ENCODE results near the gene MORC1. TPM values are rescaled to one million over a fixed set of nuclear protein-coding genes. Genes with fewer than 3 reads are reported as not detected.

Gene MORC1
- polyA plus RNA-seq, 4 donors, result not detected

- Histone ChIP-seq H3K4me1 (ENCODE audit: control insufficient read depth in 3 of 3, insufficient read depth in 2 of 3, low read depth in 1 of 3, low read length in 2 of 3) (peaks cover 2 to 15% (median 4%) of the 10 kb centered on the region in 3 donors), H3K27ac (ENCODE audit: low read depth in 1 of 3, low read length in 2 of 3) (no peak overlapping the region), H3K27me3 (ENCODE audit: control insufficient read depth in 3 of 3, insufficient read depth in 3 of 3, low read length in 3 of 3) (no peaks in the 10 kb centered on the region), H3K9me3 (ENCODE audit: control insufficient read depth in 2 of 2, insufficient read depth in 1 of 2, low read depth in 1 of 2, low read length in 1 of 2) (peaks cover 0 to 3% of the 10 kb centered on the region in 2 donors), H3K36me3 (ENCODE audit: control insufficient read depth in 3 of 3, insufficient read depth in 2 of 3, low read depth in 1 of 3, low read length in 3 of 3) (no peaks in the 10 kb centered on the region), H3K4me3 (ENCODE audit: low read depth in 1 of 3, low read length in 3 of 3) (no peak overlapping the region)
- DNase-seq (no peak), FAIRE-seq (no peak)
Observed at GRCh38 chr3:109122690-109123089, 4.8 kb upstream of the MORC1 start.

DNA sequence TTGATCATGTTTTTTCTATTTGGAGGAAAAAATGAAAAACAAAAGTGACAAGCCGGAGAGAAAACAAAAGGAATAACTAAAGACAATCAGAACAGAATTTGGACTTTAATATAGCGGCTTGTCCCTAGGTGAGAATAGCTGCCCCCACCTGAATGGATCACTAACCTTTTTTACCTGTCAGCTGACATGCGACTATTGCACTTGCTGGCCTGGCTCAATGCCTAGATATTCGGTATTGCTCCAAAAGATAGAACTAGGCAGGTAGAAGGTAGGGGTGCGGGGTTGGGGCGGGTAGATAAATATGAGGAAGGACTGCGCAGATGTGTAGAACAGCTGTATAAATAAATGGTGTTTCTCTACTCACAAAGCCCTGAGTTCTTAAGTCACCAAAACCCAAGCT, 650 bp upstream of the MORC1 start:
- 23 to 72% (median 49%) methylated on average over 7 of the region's 7 CpGs for whole genome bisulfite sequencing, 3 donors
- DNase-seq (peak in 1 of 2 donors; percentile 27), FAIRE-seq (no peak)
- peaks cover 2 to 4% (median 3%) of the 10 kb centered on the region in 3 donors for H3K4me1 ChIP-seq (ENCODE audit: control insufficient read depth in 3 of 3, insufficient read depth in 2 of 3, low read depth in 1 of 3, low read length in 2 of 3)
- no peaks in the 10 kb centered on the region for H3K27me3 ChIP-seq (ENCODE audit: control insufficient read depth in 3 of 3, insufficient read depth in 3 of 3, low read length in 3 of 3)
- H3K9me3 ChIP-seq (ENCODE audit: control insufficient read depth in 2 of 2, insufficient read depth in 1 of 2, low read depth in 1 of 2, low read length in 1 of 2), result peaks cover 0 to 3% of the 10 kb centered on the region in 2 donors
- H3K36me3 ChIP-seq (ENCODE audit: control insufficient read depth in 3 of 3, insufficient read depth in 2 of 3, low read depth in 1 of 3, low read length in 3 of 3), result no peaks in the 10 kb centered on the region
- H3K4me3 ChIP-seq (ENCODE audit: low read depth in 1 of 3, low read length in 3 of 3), result no peak overlapping the region
- no peak overlapping the region for H3K27ac ChIP-seq (ENCODE audit: low read depth in 1 of 3, low read length in 2 of 3)

GRCh38 chr3:109116031-109116430, 1.9 kb downstream of the MORC1 start:
- no peak for DNase-seq
- FAIRE-seq, result no peak
- peaks cover 2 to 7% (median 4%) of the 10 kb centered on the region in 3 donors for H3K4me1 ChIP-seq (ENCODE audit: control insufficient read depth in 3 of 3, insufficient read depth in 2 of 3, low read depth in 1 of 3, low read length in 2 of 3)
- 65 to 91% (median 84%) methylated on average over 2 of the region's 2 CpGs for WGBS, 3 donors
- H3K36me3 ChIP-seq (ENCODE audit: control insufficient read depth in 3 of 3, insufficient read depth in 2 of 3, low read depth in 1 of 3, low read length in 3 of 3), result no peaks in the 10 kb centered on the region
- no peaks in the 10 kb centered on the region for H3K27me3 ChIP-seq (ENCODE audit: control insufficient read depth in 3 of 3, insufficient read depth in 3 of 3, low read length in 3 of 3)
- peaks cover 0 to 3% of the 10 kb centered on the region in 2 donors for H3K9me3 ChIP-seq (ENCODE audit: control insufficient read depth in 2 of 2, insufficient read depth in 1 of 2, low read depth in 1 of 2, low read length in 1 of 2)
- H3K27ac ChIP-seq (ENCODE audit: low read depth in 1 of 3, low read length in 2 of 3), result no peak overlapping the region
- H3K4me3 ChIP-seq (ENCODE audit: low read depth in 1 of 3, low read length in 3 of 3), result no peak overlapping the region

GRCh38 chr3:109115451-109115850, 2.5 kb downstream of the MORC1 start:
- Histone ChIP-seq H3K9me3 (ENCODE audit: control insufficient read depth in 2 of 2, insufficient read depth in 1 of 2, low read depth in 1 of 2, low read length in 1 of 2) (peaks cover 0 to 3% of the 10 kb centered on the region in 2 donors), H3K4me1 (ENCODE audit: control insufficient read depth in 3 of 3, insufficient read depth in 2 of 3, low read depth in 1 of 3, low read length in 2 of 3) (peaks cover 2 to 7% (median 4%) of the 10 kb centered on the region in 3 donors), H3K4me3 (ENCODE audit: low read depth in 1 of 3, low read length in 3 of 3) (no peak overlapping the region), H3K36me3 (ENCODE audit: control insufficient read depth in 3 of 3, insufficient read depth in 2 of 3, low read depth in 1 of 3, low read length in 3 of 3) (no peaks in the 10 kb centered on the region), H3K27ac (ENCODE audit: low read depth in 1 of 3, low read length in 2 of 3) (no peak overlapping the region), H3K27me3 (ENCODE audit: control insufficient read depth in 3 of 3, insufficient read depth in 3 of 3, low read length in 3 of 3) (no peaks in the 10 kb centered on the region)
- 67 to 89% (median 70%) methylated on average over 2 of the region's 2 CpGs for WGBS, 3 donors
- FAIRE-seq, result no peak
- DNase-seq, result no peak

DNA sequence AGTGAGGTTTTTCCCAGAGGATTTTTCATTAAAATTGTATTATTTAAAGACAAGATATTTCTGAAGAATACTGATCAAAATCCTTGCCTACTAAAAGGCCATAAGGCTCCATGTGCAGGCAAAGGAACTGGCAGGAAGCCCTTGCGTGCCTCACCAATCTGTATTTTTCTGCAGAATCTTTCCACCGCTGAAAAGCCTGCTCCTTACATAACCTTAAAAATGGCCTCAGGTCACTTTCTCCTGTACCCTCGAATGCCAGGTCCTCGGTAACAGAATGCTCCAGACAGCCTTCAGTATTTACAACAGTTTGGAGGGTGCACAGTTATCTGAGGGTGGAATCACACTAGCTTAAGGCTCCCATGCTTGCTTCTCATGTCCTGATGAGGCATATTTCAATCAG, 3.2 kb downstream of the MORC1 start:
- peaks cover 0 to 3% of the 10 kb centered on the region in 2 donors for H3K9me3 ChIP-seq (ENCODE audit: control insufficient read depth in 2 of 2, insufficient read depth in 1 of 2, low read depth in 1 of 2, low read length in 1 of 2)
- H3K4me3 ChIP-seq (ENCODE audit: low read depth in 1 of 3, low read length in 3 of 3), result no peak overlapping the region
- 72 to 85% (median 78%) methylated on average over 4 of the region's 4 CpGs for WGBS, 3 donors
- DNase-seq (no peak), FAIRE-seq (no peak)
- H3K27me3 ChIP-seq (ENCODE audit: control insufficient read depth in 3 of 3, insufficient read depth in 3 of 3, low read length in 3 of 3), result no peaks in the 10 kb centered on the region
- H3K4me1 ChIP-seq (ENCODE audit: control insufficient read depth in 3 of 3, insufficient read depth in 2 of 3, low read depth in 1 of 3, low read length in 2 of 3), result peaks cover 2 to 7% (median 4%) of the 10 kb centered on the region in 3 donors
- no peaks in the 10 kb centered on the region for H3K36me3 ChIP-seq (ENCODE audit: control insufficient read depth in 3 of 3, insufficient read depth in 2 of 3, low read depth in 1 of 3, low read length in 3 of 3)
- H3K27ac ChIP-seq (ENCODE audit: low read depth in 1 of 3, low read length in 2 of 3), result no peak overlapping the region

DNA sequence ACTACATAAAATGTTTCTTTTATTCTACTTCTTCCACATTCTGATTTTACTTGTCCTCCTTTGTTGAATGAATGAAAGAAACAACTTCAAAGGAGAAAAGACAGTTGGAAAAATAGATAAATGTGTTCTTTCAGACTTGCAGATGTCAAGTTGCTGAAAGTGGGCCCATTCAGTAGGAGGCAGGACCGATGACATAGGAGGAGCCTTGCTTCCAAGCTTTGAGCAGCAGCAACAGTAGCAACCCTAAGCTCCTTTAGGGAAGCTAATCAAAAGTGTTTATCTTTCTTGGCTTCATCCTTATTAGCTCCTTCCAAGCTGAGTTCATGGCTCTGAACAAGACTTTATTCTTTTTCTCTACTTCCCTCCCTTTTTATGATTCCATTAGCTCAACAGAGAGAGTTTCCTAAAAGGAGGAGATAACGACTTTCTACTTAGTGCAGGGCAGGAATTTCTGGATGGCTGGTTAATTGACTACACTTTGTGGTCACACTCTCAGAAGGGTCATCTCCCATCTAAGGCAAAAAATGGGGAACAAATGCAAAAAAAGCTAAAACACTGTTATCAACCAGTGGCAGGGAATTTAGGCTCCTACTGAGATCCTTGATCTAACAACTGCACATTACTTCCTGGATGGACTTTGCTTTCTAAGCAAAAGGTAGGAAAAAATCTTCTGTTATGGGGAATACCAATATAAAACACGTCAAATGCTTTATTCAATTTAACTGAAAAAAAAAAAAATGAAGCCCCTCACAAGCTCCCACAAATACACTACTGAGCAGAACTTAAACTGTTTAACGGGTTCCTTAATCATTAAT, 4.8 kb downstream of the MORC1 start:
- no peaks in the 10 kb centered on the region for H3K27me3 ChIP-seq (ENCODE audit: control insufficient read depth in 3 of 3, insufficient read depth in 3 of 3, low read length in 3 of 3)

DNA sequence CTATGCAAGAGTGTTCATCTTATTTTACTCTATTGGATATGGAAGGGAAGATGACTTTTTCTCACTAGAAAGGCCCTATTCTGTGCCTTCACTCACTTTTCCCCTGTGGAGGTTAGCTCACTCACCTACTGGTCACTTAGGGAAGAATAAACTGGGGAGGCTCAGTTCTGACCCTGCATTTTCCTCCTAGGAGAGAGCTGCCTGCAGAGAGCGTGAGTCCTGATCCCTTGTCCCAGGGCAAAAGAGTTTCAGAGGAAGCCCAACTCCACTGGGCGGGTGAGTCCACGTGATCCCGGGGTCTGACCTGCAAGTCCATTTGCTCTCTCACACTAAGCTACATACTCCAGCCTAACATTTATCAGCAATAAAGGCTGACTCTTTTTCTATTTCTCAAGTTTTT, 8.4 kb downstream of the MORC1 start:
- Histone ChIP-seq H3K9me3 (ENCODE audit: control insufficient read depth in 2 of 2, insufficient read depth in 1 of 2, low read depth in 1 of 2, low read length in 1 of 2) (no peaks in the 10 kb centered on the region), H3K36me3 (ENCODE audit: control insufficient read depth in 3 of 3, insufficient read depth in 2 of 3, low read depth in 1 of 3, low read length in 3 of 3) (no peaks in the 10 kb centered on the region), H3K4me3 (ENCODE audit: low read depth in 1 of 3, low read length in 3 of 3) (no peak overlapping the region), H3K27ac (ENCODE audit: low read depth in 1 of 3, low read length in 2 of 3) (no peak overlapping the region), H3K4me1 (ENCODE audit: control insufficient read depth in 3 of 3, insufficient read depth in 2 of 3, low read depth in 1 of 3, low read length in 2 of 3) (peaks cover 0 to 4% (median 0%) of the 10 kb centered on the region in 3 donors), H3K27me3 (ENCODE audit: control insufficient read depth in 3 of 3, insufficient read depth in 3 of 3, low read length in 3 of 3) (no peaks in the 10 kb centered on the region)
- DNase-seq, result no peak
- FAIRE-seq, result no peak
- WGBS, 3 donors, result 85 to 92% (median 89%) methylated on average over 4 of the region's 4 CpGs

More for the DNA sequence above, 4.8 kb downstream of the MORC1 start:
- Histone ChIP-seq H3K4me1 (ENCODE audit: control insufficient read depth in 3 of 3, insufficient read depth in 2 of 3, low read depth in 1 of 3, low read length in 2 of 3) (peaks cover 0 to 4% (median 0%) of the 10 kb centered on the region in 3 donors), H3K27ac (ENCODE audit: low read depth in 1 of 3, low read length in 2 of 3) (peak overlapping the region in 1 of 3 donors; percentile 12), H3K4me3 (ENCODE audit: low read depth in 1 of 3, low read length in 3 of 3) (no peak overlapping the region), H3K9me3 (ENCODE audit: control insufficient read depth in 2 of 2, insufficient read depth in 1 of 2, low read depth in 1 of 2, low read length in 1 of 2) (peaks cover 0 to 3% of the 10 kb centered on the region in 2 donors), H3K36me3 (ENCODE audit: control insufficient read depth in 3 of 3, insufficient read depth in 2 of 3, low read depth in 1 of 3, low read length in 3 of 3) (no peaks in the 10 kb centered on the region)
- FAIRE-seq (no peak), DNase-seq (peak; percentile 34 to 41)
- 18 to 39% (median 28%) methylated on average over 4 of the region's 4 CpGs for WGBS, 3 donors

DNA sequence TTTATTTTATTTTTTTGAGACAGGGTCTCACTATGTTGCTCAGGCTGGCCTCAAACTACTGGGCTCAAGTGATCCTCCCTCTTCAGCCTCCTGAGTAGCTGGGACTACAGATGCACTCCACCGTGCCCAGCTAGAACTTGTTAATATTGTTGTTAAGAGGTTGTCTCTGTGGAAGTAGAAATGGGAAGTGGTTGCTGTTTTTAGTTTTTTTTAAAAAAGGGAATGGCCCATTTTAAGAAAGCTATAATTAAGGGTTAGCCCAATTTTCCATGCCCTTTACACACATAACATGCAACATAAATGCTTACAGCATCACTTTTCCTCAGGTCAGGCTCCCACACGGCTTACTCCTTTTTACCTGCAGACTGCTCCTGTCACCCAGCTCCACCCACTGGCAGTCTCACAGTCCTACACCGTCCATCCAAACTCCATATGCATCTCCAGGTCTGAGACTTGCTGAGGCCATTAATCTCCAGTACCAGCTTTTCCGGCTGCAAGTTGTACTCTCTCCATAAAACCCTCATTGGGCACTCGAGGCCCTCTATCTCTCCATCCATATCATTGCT, 19.8 kb downstream of the MORC1 start:
- DNase-seq, result peak; percentile 44 to 62
- Histone ChIP-seq H3K27ac (ENCODE audit: low read depth in 1 of 3, low read length in 2 of 3) (no peak overlapping the region), H3K27me3 (ENCODE audit: control insufficient read depth in 3 of 3, insufficient read depth in 3 of 3, low read length in 3 of 3) (no peaks in the 10 kb centered on the region), H3K4me1 (ENCODE audit: control insufficient read depth in 3 of 3, insufficient read depth in 2 of 3, low read depth in 1 of 3, low read length in 2 of 3) (no peaks in the 10 kb centered on the region), H3K4me3 (ENCODE audit: low read depth in 1 of 3, low read length in 3 of 3) (no peak overlapping the region), H3K36me3 (ENCODE audit: control insufficient read depth in 3 of 3, insufficient read depth in 2 of 3, low read depth in 1 of 3, low read length in 3 of 3) (no peaks in the 10 kb centered on the region), H3K9me3 (ENCODE audit: control insufficient read depth in 2 of 2, insufficient read depth in 1 of 2, low read depth in 1 of 2, low read length in 1 of 2) (no peaks in the 10 kb centered on the region)
- FAIRE-seq, result no peak
- WGBS, 3 donors, result 36 to 61% (median 45%) methylated on average over 5 of the region's 5 CpGs

Measured in small intestine (tissue), 7 donors.